ENCODE results near the gene RAD51.

The RAD51 gene

DNA sequence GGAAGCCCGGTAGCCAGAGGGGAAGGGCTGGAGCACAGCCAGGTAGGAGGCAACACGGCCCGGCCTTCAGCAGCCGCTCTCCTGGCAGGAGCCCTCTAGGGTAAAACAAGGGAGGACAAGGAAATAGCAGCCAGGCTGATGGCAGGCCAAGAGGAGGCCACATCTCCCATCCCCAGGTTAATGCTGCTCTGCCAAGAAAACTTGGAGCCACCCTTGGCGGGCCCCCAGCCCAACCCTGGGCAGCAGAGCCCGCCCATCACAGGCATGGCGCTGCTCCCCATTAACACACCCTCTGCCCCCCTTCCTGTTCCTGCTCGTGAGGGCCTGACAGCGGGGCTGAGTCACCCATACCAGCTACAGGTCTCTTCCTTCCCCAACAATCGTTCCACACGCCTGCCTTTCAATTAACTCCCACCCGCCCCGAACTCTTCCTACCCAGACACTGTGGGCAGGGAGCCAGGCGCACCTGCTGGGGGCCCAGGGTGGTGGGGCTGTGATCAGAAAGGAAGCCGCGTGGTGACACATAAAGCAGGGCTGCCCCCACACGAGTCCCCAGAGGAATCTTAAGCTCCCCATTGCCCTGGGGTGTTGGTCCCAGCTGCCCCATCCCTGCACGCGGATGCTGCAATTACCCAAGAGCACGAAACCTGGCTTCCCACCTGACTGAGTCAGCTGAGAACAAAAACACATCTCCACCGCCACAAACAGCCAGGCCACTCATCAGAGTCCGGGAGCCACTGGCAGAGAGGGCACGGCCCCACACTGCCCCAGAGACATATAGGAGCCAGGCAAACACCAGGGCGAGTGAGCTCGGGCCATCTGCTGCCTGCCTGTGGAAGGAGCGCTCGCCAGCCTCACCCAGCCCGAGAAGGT lies 74.5 kb downstream of the RAD51 start, which contains the start of gene C15orf62:
C15orf62 (plus strand) TSS at position 707 of the 873 bp plus-strand sequence. CDS start 516 bp downstream, outside the sequence.
- Histone ChIP-seq H3K9me3 (ENCODE audit: insufficient read depth, low read length) (no peaks in the 10 kb centered on the region), H3K4me1 (ENCODE audit: insufficient read depth, insufficient read length) (peaks cover 17% of the 10 kb centered on the region), H3K36me3 (ENCODE audit: insufficient read depth, insufficient read length, low read length) (peaks cover 58% of the 10 kb centered on the region), H3K4me3 (ENCODE audit: insufficient read length, low read depth) (no peak within 1 kb of the TSS), H3K27me3 (ENCODE audit: insufficient read depth, insufficient read length) (no peaks in the 10 kb centered on the region), H3K9ac (ENCODE audit: insufficient read length, low read depth) (peak within 1 kb of the TSS; percentile 42)
- DNase-seq (ENCODE audit: low read depth, low spot score): no peak
- TF ChIP-seq YY1 (IDR thresholded peaks at IDR 0.05; ENCODE audit: insufficient read depth, insufficient read length) (no peak), ZNF274 (IDR thresholded peaks at IDR 0.05; ENCODE audit: low read depth, low read length) (no peak), SUZ12 (IDR thresholded peaks at IDR 0.05; ENCODE audit: extremely low read depth, insufficient read depth, insufficient read length) (no peak)

DNA sequence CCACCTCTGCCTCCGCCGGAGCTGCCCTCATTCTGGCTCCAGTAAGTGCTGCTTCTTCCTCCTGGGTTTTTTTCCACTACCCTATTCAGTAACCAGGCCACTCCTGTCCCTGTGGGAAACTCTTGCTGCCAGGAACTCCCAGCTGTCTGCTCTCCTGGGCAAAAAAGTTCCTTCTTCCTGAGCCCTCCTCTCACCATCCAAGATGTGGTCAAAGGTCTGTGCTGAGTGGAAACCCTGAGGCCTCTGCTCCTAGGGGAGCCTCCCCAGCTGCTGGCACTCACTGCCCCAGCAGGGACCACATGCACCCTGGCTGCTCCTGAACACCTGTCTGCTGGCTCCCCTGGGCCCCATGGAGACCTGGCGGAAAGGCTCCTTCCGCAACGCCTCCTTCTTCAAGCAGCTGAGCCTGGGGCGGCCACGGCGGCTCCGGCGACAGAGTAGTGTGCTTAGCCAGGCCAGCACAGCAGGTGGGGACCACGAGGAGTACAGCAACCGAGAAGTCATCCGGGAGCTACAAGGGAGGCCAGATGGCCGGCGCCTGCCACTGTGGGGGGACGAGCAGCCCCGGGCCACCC lies 75.3 kb downstream of the RAD51 start:
- no peak overlapping the region for H3K4me3 ChIP-seq (ENCODE audit: insufficient read length, low read depth)
- H3K36me3 ChIP-seq (ENCODE audit: insufficient read depth, insufficient read length, low read length): peaks cover 66% of the 10 kb centered on the region
- DNase-seq (ENCODE audit: low read depth, low spot score): no peak
- peaks cover 17% of the 10 kb centered on the region for H3K4me1 ChIP-seq (ENCODE audit: insufficient read depth, insufficient read length)
- no peaks in the 10 kb centered on the region for H3K27me3 ChIP-seq (ENCODE audit: insufficient read depth, insufficient read length)
- no peak overlapping the region for H3K9ac ChIP-seq (ENCODE audit: insufficient read length, low read depth)
- TF ChIP-seq YY1 (IDR thresholded peaks at IDR 0.05; ENCODE audit: insufficient read depth, insufficient read length): no peak
- H3K9me3 ChIP-seq (ENCODE audit: insufficient read depth, low read length): no peaks in the 10 kb centered on the region

DNA sequence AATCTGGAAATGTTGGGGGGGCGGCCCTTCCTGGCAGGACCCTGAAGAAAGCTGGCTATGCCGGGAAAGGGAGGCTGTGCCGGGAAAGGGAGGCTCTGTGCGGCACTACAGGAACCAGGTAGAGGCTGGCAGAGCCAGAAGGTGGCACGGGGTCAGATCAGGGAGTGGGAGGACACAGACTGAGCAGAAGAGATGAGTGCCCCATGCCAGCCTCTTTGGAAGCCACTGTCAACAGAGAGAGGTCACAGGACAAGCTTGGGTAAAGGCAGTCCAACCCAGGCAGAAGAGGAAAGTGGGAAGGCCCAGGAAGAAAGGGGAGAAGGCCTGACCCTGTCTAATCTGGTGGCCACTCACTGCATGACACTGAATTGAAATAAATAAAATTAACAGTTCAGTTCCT lies 76.3 kb downstream of the RAD51 start:
- Histone ChIP-seq H3K9me3 (ENCODE audit: insufficient read depth, low read length) (no peaks in the 10 kb centered on the region), H3K9ac (ENCODE audit: insufficient read length, low read depth) (no peak overlapping the region), H3K27me3 (ENCODE audit: insufficient read depth, insufficient read length) (no peaks in the 10 kb centered on the region), H3K4me1 (ENCODE audit: insufficient read depth, insufficient read length) (peaks cover 11% of the 10 kb centered on the region), H3K36me3 (ENCODE audit: insufficient read depth, insufficient read length, low read length) (peaks cover 76% of the 10 kb centered on the region), H3K4me3 (ENCODE audit: insufficient read length, low read depth) (no peak overlapping the region)
- no peak for DNase-seq (ENCODE audit: low read depth, low spot score)
- TF ChIP-seq YY1 (IDR thresholded peaks at IDR 0.05; ENCODE audit: insufficient read depth, insufficient read length) (no peak), ZNF274 (IDR thresholded peaks at IDR 0.05; ENCODE audit: low read depth, low read length) (no peak), SUZ12 (IDR thresholded peaks at IDR 0.05; ENCODE audit: extremely low read depth, insufficient read depth, insufficient read length) (no peak)

DNA sequence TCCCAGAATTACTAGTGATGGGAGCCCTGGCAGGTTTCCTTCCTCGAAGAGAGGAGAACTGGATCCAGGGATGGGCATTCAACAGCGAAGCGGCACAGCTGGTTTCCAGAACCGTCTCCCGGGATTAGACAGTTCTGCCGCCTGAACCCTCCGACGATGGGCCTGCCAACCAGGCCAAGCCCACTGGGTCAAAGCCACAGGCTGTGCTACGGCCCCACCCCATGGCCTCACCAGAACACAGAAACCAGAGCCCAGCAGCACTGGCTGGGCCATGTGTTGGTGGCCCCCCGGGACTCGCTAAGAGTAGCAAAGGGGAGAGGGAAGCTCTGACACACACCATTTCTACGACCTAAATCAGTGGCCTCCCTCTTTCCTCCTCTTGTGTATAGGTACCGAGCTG lies 77.0 kb downstream of the RAD51 start:
- Histone ChIP-seq H3K9ac (ENCODE audit: insufficient read length, low read depth) (no peak overlapping the region), H3K9me3 (ENCODE audit: insufficient read depth, low read length) (no peaks in the 10 kb centered on the region), H3K4me1 (ENCODE audit: insufficient read depth, insufficient read length) (peaks cover 8% of the 10 kb centered on the region), H3K36me3 (ENCODE audit: insufficient read depth, insufficient read length, low read length) (peaks cover 83% of the 10 kb centered on the region), H3K4me3 (ENCODE audit: insufficient read length, low read depth) (no peak overlapping the region), H3K27me3 (ENCODE audit: insufficient read depth, insufficient read length) (no peaks in the 10 kb centered on the region)
- no peak for TF ChIP-seq YY1 (IDR thresholded peaks at IDR 0.05; ENCODE audit: insufficient read depth, insufficient read length)
- TF ChIP-seq SUZ12 (IDR thresholded peaks at IDR 0.05; ENCODE audit: extremely low read depth, insufficient read depth, insufficient read length): no peak
- no peak for TF ChIP-seq ZNF274 (IDR thresholded peaks at IDR 0.05; ENCODE audit: low read depth, low read length)
- no peak for DNase-seq (ENCODE audit: low read depth, low spot score)

DNA sequence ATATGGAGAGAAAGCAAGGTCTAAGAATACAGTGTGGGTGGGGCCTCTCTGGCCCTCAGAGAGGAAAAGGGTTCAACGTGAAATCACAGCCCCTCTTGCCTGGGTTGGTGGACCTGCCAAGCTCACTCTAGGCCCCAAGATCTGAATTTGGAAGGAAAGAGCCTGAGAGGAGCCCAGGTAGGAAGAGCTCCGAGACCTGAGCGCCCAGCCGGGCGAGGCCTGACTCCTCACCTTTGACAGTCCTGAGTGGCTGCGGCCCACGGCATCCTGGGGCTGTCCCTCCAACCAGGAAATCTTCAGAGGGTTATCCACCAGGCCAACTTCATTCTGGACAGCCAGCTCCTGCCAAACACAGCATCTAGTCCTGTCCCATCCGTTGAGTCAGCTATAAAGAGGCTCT lies 78.5 kb downstream of the RAD51 start:
- no peak overlapping the region for H3K4me3 ChIP-seq (ENCODE audit: insufficient read length, low read depth)
- no peak for TF ChIP-seq SUZ12 (IDR thresholded peaks at IDR 0.05; ENCODE audit: extremely low read depth, insufficient read depth, insufficient read length)
- no peak for TF ChIP-seq YY1 (IDR thresholded peaks at IDR 0.05; ENCODE audit: insufficient read depth, insufficient read length)
- H3K9ac ChIP-seq (ENCODE audit: insufficient read length, low read depth): no peak overlapping the region
- DNase-seq (ENCODE audit: low read depth, low spot score): no peak
- no peaks in the 10 kb centered on the region for H3K9me3 ChIP-seq (ENCODE audit: insufficient read depth, low read length)
- H3K4me1 ChIP-seq (ENCODE audit: insufficient read depth, insufficient read length): no peaks in the 10 kb centered on the region
- peaks cover 73% of the 10 kb centered on the region for H3K36me3 ChIP-seq (ENCODE audit: insufficient read depth, insufficient read length, low read length)
- H3K27me3 ChIP-seq (ENCODE audit: insufficient read depth, insufficient read length): no peaks in the 10 kb centered on the region

DNA sequence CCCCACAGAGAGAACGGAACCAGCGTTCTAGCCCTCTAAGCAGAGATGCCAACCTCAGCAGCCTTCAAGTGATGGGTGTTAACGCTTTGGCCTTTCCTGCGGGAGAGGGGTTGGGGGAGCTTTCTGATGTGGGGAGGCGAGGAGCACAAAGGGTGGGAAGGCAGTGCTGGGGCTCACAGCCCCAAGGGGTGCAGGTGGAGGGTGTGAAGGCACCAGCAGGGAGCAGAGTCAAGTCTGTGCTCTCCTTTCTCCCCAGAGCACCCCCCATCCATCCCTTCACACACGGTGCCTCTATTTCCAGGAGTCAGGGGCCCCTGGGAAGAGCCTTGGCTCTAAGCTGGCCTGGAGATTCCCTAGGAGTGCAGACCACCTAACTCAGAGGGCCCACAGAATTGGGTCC lies 78.9 kb downstream of the RAD51 start:
- Histone ChIP-seq H3K4me1 (ENCODE audit: insufficient read depth, insufficient read length) (no peaks in the 10 kb centered on the region), H3K4me3 (ENCODE audit: insufficient read length, low read depth) (no peak overlapping the region), H3K27me3 (ENCODE audit: insufficient read depth, insufficient read length) (no peaks in the 10 kb centered on the region), H3K9me3 (ENCODE audit: insufficient read depth, low read length) (no peaks in the 10 kb centered on the region), H3K9ac (ENCODE audit: insufficient read length, low read depth) (no peak overlapping the region), H3K36me3 (ENCODE audit: insufficient read depth, insufficient read length, low read length) (peaks cover 73% of the 10 kb centered on the region)
- TF ChIP-seq YY1 (IDR thresholded peaks at IDR 0.05; ENCODE audit: insufficient read depth, insufficient read length): no peak
- no peak for TF ChIP-seq SUZ12 (IDR thresholded peaks at IDR 0.05; ENCODE audit: extremely low read depth, insufficient read depth, insufficient read length)
- no peak for TF ChIP-seq ZNF274 (IDR thresholded peaks at IDR 0.05; ENCODE audit: low read depth, low read length)
- no peak for DNase-seq (ENCODE audit: low read depth, low spot score)

DNA sequence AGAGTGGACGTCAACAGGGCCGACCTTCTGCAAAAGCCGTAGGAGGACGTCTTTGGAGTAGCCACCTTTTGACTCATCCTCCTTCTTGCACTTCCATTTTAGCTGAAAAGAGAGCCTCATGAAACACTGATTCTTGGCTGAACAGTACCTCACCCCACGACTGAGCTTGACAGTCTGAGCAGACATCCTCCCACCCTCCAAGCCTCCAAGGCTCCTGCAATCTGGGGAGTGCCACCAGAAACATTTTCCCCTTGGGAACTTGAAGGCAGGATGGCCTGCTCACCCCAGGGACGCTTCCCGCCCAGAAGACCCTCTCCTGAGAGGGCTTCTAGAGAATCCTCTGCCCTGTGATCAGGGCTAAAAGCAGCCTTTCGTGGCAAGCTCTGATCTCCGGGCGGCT lies 80.0 kb downstream of the RAD51 start:
- TF ChIP-seq ZNF274 (IDR thresholded peaks at IDR 0.05; ENCODE audit: low read depth, low read length) (no peak), YY1 (IDR thresholded peaks at IDR 0.05; ENCODE audit: insufficient read depth, insufficient read length) (no peak), SUZ12 (IDR thresholded peaks at IDR 0.05; ENCODE audit: extremely low read depth, insufficient read depth, insufficient read length) (no peak)
- no peaks in the 10 kb centered on the region for H3K4me1 ChIP-seq (ENCODE audit: insufficient read depth, insufficient read length)
- DNase-seq (ENCODE audit: low read depth, low spot score): no peak
- H3K9me3 ChIP-seq (ENCODE audit: insufficient read depth, low read length): no peaks in the 10 kb centered on the region
- no peak overlapping the region for H3K4me3 ChIP-seq (ENCODE audit: insufficient read length, low read depth)
- no peaks in the 10 kb centered on the region for H3K27me3 ChIP-seq (ENCODE audit: insufficient read depth, insufficient read length)
- H3K36me3 ChIP-seq (ENCODE audit: insufficient read depth, insufficient read length, low read length): peaks cover 76% of the 10 kb centered on the region
- no peak overlapping the region for H3K9ac ChIP-seq (ENCODE audit: insufficient read length, low read depth)
